GM23338 (cell line): ENCODE results near the gene MEIOB. TPM values are rescaled to one million over a fixed set of nuclear protein-coding genes. Genes with fewer than 3 reads are reported as not detected.

Experiments
- ATAC-seq: fragments of 200-7000 bp; cut with Tn5 transposase; 3 replicates; pipeline ENCODE4 v1.9.1; 2020
- DNase-seq: peaks from one replicate; pipeline ENCODE4 v3.0.0-alpha.2; 2015; ENCODE audit warnings: low spot score
- H2AFZ ChIP-seq: fragments of 200-600 bp; sonication (generic); 2 replicates; pipeline ENCODE4 v1.8.0; 2016; ENCODE audit warnings: antibody characterized with exemption, mild to moderate bottlenecking, moderate library complexity
- H3F3A ChIP-seq: fragments of 200-600 bp; sonication (generic); replicated peaks from 2 replicates; pipeline ENCODE4 v1.8.0; 2017; ENCODE audit warnings: antibody characterized with exemption, mixed run types, low read depth
- H3K27ac ChIP-seq: fragments of 200-600 bp; sonication (generic); 2 replicates; pipeline ENCODE4 v1.6.1; 2016; ENCODE audit warnings: low read depth
- H3K27me3 ChIP-seq: fragments of 200-600 bp; sonication (generic); 2 replicates; pipeline ENCODE4 v1.8.0; 2016; ENCODE audit warnings: mild to moderate bottlenecking, mixed run types, moderate library complexity; ENCODE audit not compliant: insufficient read depth
- H3K36me3 ChIP-seq: fragments of 200-600 bp; sonication (generic); 2 replicates; pipeline ENCODE4 v1.8.0; 2016; ENCODE audit warnings: mild to moderate bottlenecking; ENCODE audit not compliant: insufficient read depth
- H3K4me1 ChIP-seq: fragments of 200-600 bp; sonication (generic); 2 replicates; pipeline ENCODE4 v1.8.0; 2016; ENCODE audit warnings: mild to moderate bottlenecking, moderate library complexity; ENCODE audit not compliant: insufficient read depth
- H3K4me2 ChIP-seq: fragments of 200-600 bp; sonication (generic); 2 replicates; pipeline ENCODE4 v1.7.1; 2017; ENCODE audit warnings: mixed run types
- H3K4me3 ChIP-seq: fragments of 200-600 bp; sonication (generic); 2 replicates; pipeline ENCODE4 v1.6.1; 2016; ENCODE audit warnings: mixed run types
- H3K79me2 ChIP-seq: fragments of 200-600 bp; sonication (generic); replicated peaks from 2 replicates; pipeline ENCODE4 v1.8.0; 2017; ENCODE audit warnings: mild to moderate bottlenecking; ENCODE audit not compliant: insufficient read depth
- H3K9me2 ChIP-seq: fragments of 200-600 bp; sonication (generic); 2 replicates; pipeline ENCODE4 v1.8.0; 2017; ENCODE audit not compliant: insufficient read depth
- H4K20me1 ChIP-seq: fragments of 200-600 bp; sonication (generic); replicated peaks from 2 replicates; pipeline ENCODE4 v1.8.0; 2017; ENCODE audit warnings: mild to moderate bottlenecking; ENCODE audit not compliant: insufficient read depth
- H3K27ac Mint-ChIP-seq: 2 replicates; pipeline ENCODE4 v1.8.0; 2020; ENCODE audit warnings: inconsistent platforms, mild to moderate bottlenecking, moderate library complexity, mixed read lengths
- H3K27me3 Mint-ChIP-seq: 3 replicates; pipeline ENCODE4 v1.8.0; 2022; ENCODE audit warnings: low read depth, mild to moderate bottlenecking, moderate library complexity, mixed read lengths, inconsistent platforms; ENCODE audit not compliant: insufficient read depth, poor library complexity
- H3K36me3 Mint-ChIP-seq: 3 replicates; pipeline ENCODE4 v1.8.0; 2021; ENCODE audit warnings: low read depth, mild to moderate bottlenecking, inconsistent platforms, moderate library complexity, mixed read lengths
- H3K4me1 Mint-ChIP-seq: 3 replicates; pipeline ENCODE4 v1.8.0; 2020; ENCODE audit warnings: mild to moderate bottlenecking, inconsistent platforms, mixed read lengths
- H3K4me3 Mint-ChIP-seq: 3 replicates; pipeline ENCODE4 v1.8.0; 2021; ENCODE audit warnings: moderate library complexity, mild to moderate bottlenecking, inconsistent platforms, mixed read lengths
- H3K9me3 Mint-ChIP-seq: 3 replicates; pipeline ENCODE4 v1.8.0; 2020; ENCODE audit warnings: moderate library complexity, mild to moderate bottlenecking, inconsistent platforms, mixed read lengths
- CREB1 ChIP-seq: fragments of 250-450 bp; sonication (Bioruptor Pico); IDR thresholded peaks from 2 replicates; pipeline ENCODE4 v1.5.0; 2020; ENCODE audit warnings: low read depth, mild to moderate bottlenecking, moderate library complexity
- CTCF ChIP-seq, 2 experiments: fragments of 200-600 bp in 1 of 2; sonication (generic) in 1 of 2; conservative IDR thresholded peaks; 2 replicates each; pipeline versions ENCODE4 v1.5.1 to v1.6.1; 2016 to 2017; ENCODE audit warnings: antibody characterized with exemption in 2 of 2, low read depth in 2 of 2, mild to moderate bottlenecking in 2 of 2, moderate library complexity in 1 of 2
- ETS1 ChIP-seq: IDR thresholded peaks from 2 replicates; pipeline ENCODE4 v1.6.1; 2016; ENCODE audit warnings: antibody characterized with exemption
- EZH2 ChIP-seq: fragments of 200-600 bp; sonication (generic); IDR thresholded peaks from one replicate; pipeline ENCODE4 v1.8.0; 2017; ENCODE audit warnings: antibody characterized with exemption, mild to moderate bottlenecking, low read depth; ENCODE audit not compliant: unreplicated experiment
- EZH2phosphoT487 ChIP-seq: fragments of 200-600 bp; sonication (generic); IDR thresholded peaks from one replicate; pipeline ENCODE4 v1.8.1; 2018; ENCODE audit warnings: antibody characterized with exemption; ENCODE audit not compliant: unreplicated experiment
- JUNB ChIP-seq: IDR thresholded peaks from one replicate; pipeline ENCODE4 v1.6.1; 2016; ENCODE audit warnings: antibody characterized with exemption; ENCODE audit not compliant: unreplicated experiment
- NANOG ChIP-seq: IDR thresholded peaks from 2 replicates; pipeline ENCODE4 v1.6.1; 2016; ENCODE audit warnings: antibody characterized with exemption, borderline replicate concordance
- POLR2AphosphoS5 ChIP-seq: IDR thresholded peaks from 2 replicates; pipeline ENCODE4 v1.6.1; 2016; ENCODE audit warnings: antibody characterized with exemption, low read depth
- REST ChIP-seq: IDR thresholded peaks from one replicate; pipeline ENCODE4 v1.6.1; 2018; ENCODE audit warnings: antibody characterized with exemption; ENCODE audit not compliant: unreplicated experiment
- STAT1 ChIP-seq: IDR thresholded peaks from one replicate; pipeline ENCODE4 v1.6.1; 2016; ENCODE audit warnings: antibody characterized with exemption; ENCODE audit not compliant: unreplicated experiment
- ZNF114 ChIP-seq: fragments of 250-450 bp; sonication (Bioruptor Pico); IDR thresholded peaks from 2 replicates; pipeline ENCODE4 v1.5.0; 2020; ENCODE audit warnings: mild to moderate bottlenecking, moderate library complexity
- ZNF331 ChIP-seq: fragments of 250-450 bp; sonication (Bioruptor Pico); IDR thresholded peaks from 2 replicates; pipeline ENCODE4 v1.5.0; 2020; ENCODE audit warnings: low read depth, mild to moderate bottlenecking, moderate library complexity
- ZNF462 ChIP-seq: fragments of 250-450 bp; sonication (Bioruptor Pico); IDR thresholded peaks from 2 replicates; pipeline ENCODE4 v1.5.0; 2020; ENCODE audit warnings: mild to moderate bottlenecking, moderate library complexity
- polyA plus RNA-seq: library from polyadenylated mRNA; unstranded; fragments of >200 nt; fragmentation: Nextera tagmentation; extraction: Ambion mirVana; gene quantifications from 2 replicates; pipeline ENCODE4 v1.2.1, GENCODE V29; 2016
- total RNA-seq: library from RNA; depleted of rRNA; stranded (reverse); fragments of >200 nt; shearing (Covaris generic); gene quantifications from 2 replicates; pipeline ENCODE4 v1.2.3, GENCODE V29; 2014

The MEIOB gene
- total and polyA plus RNA-seq, 2 experiments from 2014 or later: 7.3 to 8.7 TPM

GRCh38 chr16:1789643-1790045 is 82.3 kb downstream of the MEIOB start:
- no peaks in the 10 kb centered on the region for H3K27me3 ChIP-seq
- no peak overlapping the region for H3K4me3 ChIP-seq
- no peaks in the 10 kb centered on the region for H3F3A ChIP-seq
- H3K9me3 Mint-ChIP-seq: peaks cover 2% of the 10 kb centered on the region; the same call in 1 of the 3 replicates
- no peaks in the 10 kb centered on the region for H3K4me1 Mint-ChIP-seq
- H2AFZ ChIP-seq: no peak overlapping the region
- H3K4me1 ChIP-seq: no peaks in the 10 kb centered on the region
- no peak overlapping the region for H3K27ac ChIP-seq
- peaks cover 6% of the 10 kb centered on the region for H3K27me3 Mint-ChIP-seq
- no peak for DNase-seq
- TF ChIP-seq ZNF114 (CRISPR knock-in tag) (no peak), ZNF462 (no peak), NANOG (no peak), EZH2phosphoT487 (no peak), CREB1 (CRISPR knock-in tag) (no peak), JUNB (no peak), STAT1 (no peak), REST (no peak), ZNF331 (no peak), EZH2 (no peak), ETS1 (no peak), CTCF (conservative IDR thresholded peaks at IDR 0.05; ENCODE audit: low read depth in 2 of 2) (no peak), POLR2AphosphoS5 (no peak)
- no peak overlapping the region for H3K27ac Mint-ChIP-seq
- H3K4me3 Mint-ChIP-seq: no peak overlapping the region
- peaks cover 5% of the 10 kb centered on the region; the same call in 1 of the 3 replicates for H3K36me3 Mint-ChIP-seq
- no peaks in the 10 kb centered on the region for H3K36me3 ChIP-seq
- no peaks in the 10 kb centered on the region for H3K9me2 ChIP-seq
- peaks cover 9% of the 10 kb centered on the region for H4K20me1 ChIP-seq
- no peak overlapping the region for H3K4me2 ChIP-seq
- ATAC-seq: no peak
- H3K79me2 ChIP-seq: peaks cover 19% of the 10 kb centered on the region
